NB4 (cell line): ENCODE measurements around the gene SLC25A18.

Source experiments
- DNase-seq: peaks from one replicate; pipeline ENCODE4 v3.0.0; 2010; ENCODE audit warnings: low read depth
- H3K4me3 ChIP-seq: one replicate; pipeline ENCODE4 v1.5.1; 2011; ENCODE audit warnings: mild to moderate bottlenecking, low read depth, low read length, moderate library complexity
- CTCF ChIP-seq: IDR thresholded peaks from one replicate; pipeline ENCODE4 v1.5.1; 2012; ENCODE audit warnings: low read depth, low read length
- MYC ChIP-seq: IDR thresholded peaks from 2 replicates; pipeline ENCODE4 v1.6.1; 2011; ENCODE audit warnings: low read depth, low read length
- POLR2A ChIP-seq: IDR thresholded peaks from 2 replicates; pipeline ENCODE4 v1.6.1; 2011; ENCODE audit warnings: mild to moderate bottlenecking; ENCODE audit not compliant: insufficient read length; ENCODE audit errors: extremely low read depth
- TF ChIP-seq, protein P1 (sequence below): IDR thresholded peaks from 2 replicates; pipeline ENCODE4 v1.6.1; 2011; ENCODE audit warnings: low read depth, low read length

SLC25A18 gene

DNA sequence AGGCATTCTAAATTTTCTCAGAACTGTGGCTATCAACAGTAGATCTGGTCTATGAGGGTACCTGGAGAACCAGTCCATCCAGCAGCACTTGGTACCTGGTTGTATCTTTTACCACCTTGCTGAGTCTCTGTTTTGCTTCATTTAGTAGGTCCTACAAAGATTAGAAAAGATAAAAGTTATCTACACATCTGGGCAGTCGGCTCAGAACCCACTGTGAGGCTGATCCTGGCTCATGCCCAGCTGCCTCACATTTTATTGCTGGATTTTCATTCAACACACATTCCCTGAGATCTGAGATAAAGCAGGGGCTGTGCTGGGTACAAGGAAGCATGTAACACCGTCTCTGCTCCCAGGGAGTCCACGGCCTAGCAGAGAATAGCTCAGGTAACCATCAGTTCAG lies 37.7 kb downstream of the SLC25A18 start:
- no peak overlapping the region for H3K4me3 ChIP-seq
- no peak for DNase-seq
- TF ChIP-seq CTCF (no peak), MYC (no peak), POLR2A (no peak)
- TF ChIP-seq, protein P1, sequence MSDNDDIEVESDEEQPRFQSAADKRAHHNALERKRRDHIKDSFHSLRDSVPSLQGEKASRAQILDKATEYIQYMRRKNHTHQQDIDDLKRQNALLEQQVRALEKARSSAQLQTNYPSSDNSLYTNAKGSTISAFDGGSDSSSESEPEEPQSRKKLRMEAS = no peak

- TF ChIP-seq POLR2A (no peak), CTCF (no peak), MYC (no peak)
- TF ChIP-seq, protein P1 = no peak
- no peak for DNase-seq
- no peak overlapping the region for H3K4me3 ChIP-seq
Observed at GRCh38 chr22:17603668-17604067, 40.4 kb downstream of the SLC25A18 start.

GRCh38 chr22:17606496-17606895 lies 43.2 kb downstream of the SLC25A18 start:
- H3K4me3 ChIP-seq = no peak overlapping the region
- TF ChIP-seq, protein P1 = no peak
- TF ChIP-seq CTCF (no peak), MYC (no peak), POLR2A (no peak)
- no peak for DNase-seq

GRCh38 chr22:17607891-17608521 lies 44.7 kb downstream of the SLC25A18 start:
- TF ChIP-seq, protein P1 = no peak
- TF ChIP-seq CTCF (no peak), POLR2A (no peak), MYC (no peak)
- DNase-seq = no peak
- H3K4me3 ChIP-seq = no peak overlapping the region

DNA sequence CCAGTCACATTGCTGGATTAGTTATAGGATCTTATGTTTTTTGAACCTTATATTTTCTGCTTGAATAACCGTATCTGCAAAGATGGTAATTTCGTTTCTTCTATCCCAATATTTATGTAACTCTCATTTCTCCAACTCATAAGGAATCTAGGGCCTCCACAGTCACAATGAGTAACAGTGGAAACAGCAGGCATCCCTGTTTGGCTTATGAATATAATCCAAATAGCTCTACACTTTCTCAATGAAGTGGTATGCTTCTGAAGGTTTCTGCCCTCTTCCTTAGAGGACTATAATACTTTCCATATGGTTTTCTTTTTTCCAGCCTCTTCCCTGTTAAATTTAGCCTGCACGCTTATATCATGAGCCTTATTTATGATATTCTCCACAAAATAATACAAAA lies 48.8 kb downstream of the SLC25A18 start:
- TF ChIP-seq, protein P1 = no peak
- TF ChIP-seq MYC = no peak
- TF ChIP-seq POLR2A = no peak
- TF ChIP-seq CTCF = no peak
- DNase-seq = no peak
- no peak overlapping the region for H3K4me3 ChIP-seq

DNA sequence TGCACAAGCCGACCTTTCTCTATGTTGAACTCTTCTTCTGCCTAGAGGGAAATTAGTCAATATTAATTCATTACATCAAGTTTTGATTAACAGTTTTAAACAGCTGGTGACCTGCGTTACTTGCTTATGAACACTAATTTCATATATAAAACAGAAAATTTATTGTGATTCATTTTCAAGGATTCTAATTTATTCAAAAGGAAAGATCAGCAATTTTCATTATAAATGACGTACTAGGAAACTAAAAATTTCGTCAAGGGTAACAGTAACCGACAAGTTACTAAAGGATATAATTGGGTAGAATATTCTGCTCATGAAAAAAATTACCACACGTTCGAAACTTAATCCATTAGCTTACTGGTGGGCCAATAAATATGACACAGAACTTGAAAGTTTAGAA lies 50.0 kb downstream of the SLC25A18 start:
- DNase-seq = no peak
- TF ChIP-seq CTCF (no peak), MYC (no peak), POLR2A (no peak)
- TF ChIP-seq, protein P1 = no peak
- no peak overlapping the region for H3K4me3 ChIP-seq
